C1 segment of cervical spinal cord (tissue), 14 donors: ENCODE data around the gene EPHA7.

Experiments
- DNase-seq, 14 donors: peaks; one replicate each; lab custom pipeline; 2025; lab: John Stamatoyannopoulos, UW

The EPHA7 gene

DNA sequence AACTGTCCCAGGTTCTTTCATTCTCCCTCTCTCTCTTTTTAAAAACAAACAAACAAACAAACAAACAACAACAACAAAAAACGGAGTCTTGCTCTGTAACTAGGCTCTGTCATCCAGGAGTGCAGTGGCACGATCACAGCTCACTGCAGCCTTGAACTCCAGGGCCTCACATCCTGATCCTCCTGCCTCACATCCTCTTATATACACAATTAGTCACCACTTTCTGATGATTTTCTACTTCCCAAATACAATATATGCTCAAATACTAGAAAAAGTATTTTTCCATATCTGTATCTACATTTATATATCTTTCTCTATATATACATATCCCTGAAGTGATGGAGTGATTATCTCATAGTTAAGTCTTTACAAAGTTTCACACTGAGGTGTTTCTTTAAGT lies 170.7 kb downstream of the EPHA7 start:
- DNase-seq = no peak

- no peak for DNase-seq
Measured at GRCh38 chr6:93243231-93243778, 176.1 kb downstream of the EPHA7 start.

DNA sequence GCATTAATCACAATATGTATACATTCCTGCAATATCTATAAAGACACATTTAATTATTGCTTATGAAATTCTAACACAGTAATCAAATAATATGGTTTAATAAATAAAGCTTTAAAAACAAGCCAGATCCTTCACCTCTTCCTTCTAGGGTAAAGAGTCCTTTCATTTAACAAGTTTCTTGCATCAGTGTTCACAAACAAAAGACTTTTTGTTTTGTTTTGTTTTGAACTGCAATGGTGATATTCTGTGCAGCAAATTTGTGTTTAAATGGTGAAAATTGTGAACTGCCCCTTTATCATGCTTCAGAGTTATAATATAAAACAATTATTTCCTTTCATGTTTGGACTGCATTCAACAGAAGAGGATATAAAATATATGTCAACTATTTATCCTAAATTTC lies 177.3 kb downstream of the EPHA7 start:
- DNase-seq = no peak

- DNase-seq = no peak
Measured at GRCh38 chr6:93238632-93239031, 180.7 kb downstream of the EPHA7 start.

DNA sequence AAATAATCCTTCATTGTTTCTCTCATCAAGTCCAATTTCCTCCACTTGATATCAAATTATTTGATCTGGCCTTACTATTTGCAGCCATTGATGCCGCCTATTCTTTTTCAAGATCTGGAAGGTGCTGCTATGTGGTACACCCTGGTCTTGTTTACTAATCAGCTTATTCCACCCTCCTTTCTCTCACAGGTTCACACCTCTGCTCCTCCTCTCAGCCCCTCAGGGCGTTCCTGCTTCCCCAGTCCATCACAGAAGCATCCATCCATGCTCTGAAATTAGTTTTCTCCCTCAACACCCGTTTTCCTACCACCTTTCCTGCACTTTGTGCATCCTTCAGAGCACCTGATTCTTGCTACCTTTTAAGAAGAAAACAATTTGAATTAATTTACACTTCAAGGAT lies 183.6 kb downstream of the EPHA7 start:
- DNase-seq = no peak

- DNase-seq = no peak
Measured at GRCh38 chr6:93226822-93227221, 192.5 kb downstream of the EPHA7 start.

- DNase-seq = no peak
Measured at GRCh38 chr6:93222071-93222851, 197.1 kb downstream of the EPHA7 start.

GRCh38 chr6:93219447-93219846 lies 199.9 kb downstream of the EPHA7 start:
- DNase-seq = no peak

DNA sequence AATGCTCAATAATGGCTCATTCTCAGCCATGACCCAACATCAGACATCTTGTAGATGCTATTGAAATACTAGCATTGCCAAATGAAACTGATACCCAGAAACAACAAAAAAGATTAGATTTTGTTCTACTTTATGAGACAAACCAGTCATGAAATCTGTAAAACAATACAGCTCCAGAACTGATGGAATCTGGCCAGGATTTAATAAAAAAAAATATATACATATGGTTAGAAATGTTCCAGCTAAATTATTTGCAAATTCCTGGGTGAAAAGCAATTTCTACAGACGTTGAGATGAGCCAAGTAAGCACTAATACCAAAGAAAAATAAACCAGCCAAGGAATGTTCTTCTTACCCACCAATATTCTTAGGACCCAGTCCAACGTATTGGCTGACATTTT lies 201.3 kb downstream of the EPHA7 start:
- DNase-seq = no peak

- DNase-seq = no peak
Measured at GRCh38 chr6:93213028-93213427, 206.3 kb downstream of the EPHA7 start.

DNA sequence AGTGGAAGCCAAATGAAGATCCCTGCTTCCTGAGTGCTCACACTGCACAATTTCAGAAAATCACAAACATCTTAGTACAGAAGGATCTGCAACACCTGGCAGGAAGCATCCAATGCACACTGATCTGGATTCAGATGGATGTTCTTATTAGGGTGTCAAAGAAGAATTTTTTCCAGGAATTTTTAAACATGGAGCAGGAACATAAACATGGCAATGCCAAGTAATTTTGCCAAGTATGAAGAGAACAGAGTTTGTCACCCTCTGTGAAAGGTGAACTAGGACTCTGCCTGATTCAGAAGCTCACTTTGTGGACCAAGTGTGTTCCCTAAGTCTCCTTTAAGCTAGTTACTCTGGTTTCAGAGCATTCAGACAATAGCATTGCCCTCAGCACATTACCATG lies 208.5 kb downstream of the EPHA7 start:
- DNase-seq = no peak

DNA sequence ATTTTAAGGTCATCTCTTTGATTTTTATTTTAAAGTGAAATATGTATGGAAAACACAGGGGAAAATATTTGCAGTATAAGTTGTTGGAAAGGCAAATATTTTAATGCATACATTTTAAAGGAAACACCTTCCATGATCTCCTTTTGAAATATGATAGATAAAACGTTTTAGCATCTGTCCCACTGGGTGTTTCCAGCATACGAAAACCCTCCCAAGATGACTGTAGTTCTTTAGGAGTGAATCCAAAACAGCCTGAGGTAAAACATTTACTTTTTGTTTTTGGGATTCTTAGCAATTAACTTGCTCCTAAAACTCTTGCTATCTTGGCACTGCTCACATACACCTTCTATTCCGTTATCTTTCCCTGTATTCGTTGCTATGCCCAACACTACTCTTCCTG lies 210.0 kb downstream of the EPHA7 start:
- DNase-seq = no peak

- peak in 1 of 14 donors; percentile 38 for DNase-seq
Measured at GRCh38 chr6:93196406-93196970, 222.9 kb downstream of the EPHA7 start.

DNA sequence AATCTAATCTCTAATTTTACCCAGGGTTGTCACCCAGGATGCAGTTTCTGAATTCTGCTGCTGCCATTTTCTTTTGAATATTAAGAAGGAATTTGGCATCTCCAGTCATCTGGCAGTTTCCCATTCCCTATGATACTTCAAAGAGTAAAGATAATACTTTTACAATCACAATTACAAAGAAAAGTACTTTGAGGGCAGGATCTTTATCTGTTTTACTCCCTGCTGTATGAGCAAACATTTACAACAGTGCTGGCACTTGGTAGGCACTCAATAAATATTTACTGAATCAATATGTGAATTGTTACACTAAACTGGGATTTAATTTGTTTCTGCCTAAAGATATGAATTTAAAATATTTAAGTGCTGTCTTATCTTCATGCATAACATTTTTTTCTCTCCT lies 224.9 kb downstream of the EPHA7 start:
- no peak for DNase-seq

- DNase-seq = no peak
Measured at GRCh38 chr6:93193868-93194267, 225.5 kb downstream of the EPHA7 start.
